Measurements from ENCODE around the gene SYPL2.
"Not testable (repeated sequence)": the region's sequence is repeated elsewhere in the genome, so short reads cannot be mapped to it uniquely, and the experiment has no call there.

Gene SYPL2

DNA sequence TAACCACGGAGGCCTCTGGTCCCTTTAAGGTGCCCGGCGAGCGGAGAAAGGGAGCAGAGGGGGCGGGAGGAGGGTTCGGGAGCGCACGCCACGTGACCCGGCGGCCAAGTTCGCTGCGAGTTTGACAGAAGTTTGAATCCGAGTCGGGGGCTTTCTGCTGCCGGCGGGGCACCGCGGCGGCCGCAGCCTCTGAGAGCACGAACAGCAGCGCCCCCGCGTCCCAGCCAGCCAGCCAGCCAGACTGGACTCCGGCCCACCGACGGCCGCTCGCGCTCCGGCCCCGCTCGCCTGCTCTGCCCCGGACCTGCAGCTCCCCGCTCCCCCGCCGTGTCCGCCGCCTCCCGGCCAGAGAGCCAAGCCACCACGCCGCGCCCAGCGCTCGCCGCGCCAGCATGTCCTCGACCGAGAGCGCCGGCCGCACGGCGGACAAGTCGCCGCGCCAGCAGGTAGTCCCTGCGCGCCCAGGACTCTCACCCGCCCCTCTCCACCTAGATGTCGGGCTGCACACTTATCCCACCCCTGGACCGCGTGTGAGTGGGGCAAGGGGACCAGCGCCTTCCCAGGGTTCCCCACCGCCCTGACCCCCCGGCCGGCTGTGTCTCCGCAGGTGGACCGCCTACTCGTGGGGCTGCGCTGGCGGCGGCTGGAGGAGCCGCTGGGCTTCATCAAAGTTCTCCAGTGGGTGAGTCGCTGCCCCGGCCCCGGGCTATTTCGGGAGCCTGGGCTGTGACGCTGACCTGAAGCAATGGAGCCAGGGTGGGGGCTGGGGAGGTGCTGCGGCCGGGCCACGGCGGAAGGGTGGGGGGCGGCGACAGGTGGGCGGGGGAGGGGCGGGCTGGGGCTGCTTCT lies at the start of gene SYPL2:
SYPL2 (plus strand) TSS at position 95 of the 849 bp plus-strand sequence; CDS start at position 393, 298 bp downstream.
- DNase-seq = peak; percentile 29

DNA sequence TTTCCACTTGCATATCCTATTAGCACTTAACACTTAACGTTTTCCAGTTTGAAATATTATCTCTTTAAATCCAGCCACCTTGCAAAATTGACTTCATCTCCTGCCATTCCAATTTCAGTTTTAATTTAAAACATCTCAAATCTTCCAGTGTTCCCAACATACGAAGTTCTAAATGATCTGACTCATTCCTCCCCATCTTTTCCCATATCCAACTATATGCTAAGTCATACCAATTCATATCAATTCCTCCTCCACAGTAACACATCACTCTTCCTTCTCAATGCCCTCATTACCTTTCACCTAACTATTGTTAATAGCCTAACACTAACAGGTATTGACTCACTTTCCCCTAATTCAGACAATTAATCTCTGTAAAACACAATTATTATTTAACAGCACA lies 42.8 kb upstream of the SYPL2 start:
- no peak for DNase-seq

DNA sequence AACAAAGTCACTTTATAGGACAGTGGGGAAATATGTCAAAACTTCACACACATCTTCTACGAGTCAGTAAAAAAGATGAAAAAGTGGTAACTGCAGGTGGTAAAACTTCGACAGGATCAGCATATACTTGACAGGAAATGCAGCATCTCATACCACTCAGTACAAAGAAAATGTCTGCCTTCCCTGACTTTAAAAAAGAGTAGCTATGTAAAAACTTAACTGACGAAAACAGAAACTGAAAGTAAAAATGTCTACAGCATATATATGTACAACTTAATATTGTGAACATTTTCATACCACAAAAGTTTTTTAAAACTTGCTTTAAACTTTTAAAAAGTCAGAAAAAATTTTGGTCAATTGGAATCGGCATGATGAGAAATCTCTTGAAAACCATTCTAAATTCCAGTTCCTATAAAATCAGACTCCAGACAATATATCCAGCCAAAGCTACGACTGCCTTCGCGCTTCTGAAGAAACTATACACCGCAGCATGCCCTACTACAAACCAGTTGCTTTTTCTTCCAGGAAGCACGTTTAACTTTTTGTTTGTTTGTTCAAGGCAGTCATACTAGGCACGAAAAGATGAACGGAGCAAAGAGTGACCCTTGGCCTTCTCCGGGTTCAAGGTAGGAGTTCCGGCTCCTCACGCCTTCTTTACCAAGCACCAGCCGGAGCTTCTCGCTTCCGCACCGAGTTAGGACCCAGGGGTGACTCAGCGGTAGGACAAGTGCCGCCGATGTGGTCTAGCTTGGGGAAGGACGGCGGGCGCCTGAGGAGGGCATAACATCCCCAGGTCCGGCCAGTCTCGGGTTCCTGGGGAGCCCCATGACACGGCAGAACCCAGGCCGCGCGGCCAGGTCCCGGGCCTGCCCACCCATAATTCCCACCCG lies 40.7 kb upstream of the SYPL2 start:
- peak; percentile 48 for DNase-seq

DNA sequence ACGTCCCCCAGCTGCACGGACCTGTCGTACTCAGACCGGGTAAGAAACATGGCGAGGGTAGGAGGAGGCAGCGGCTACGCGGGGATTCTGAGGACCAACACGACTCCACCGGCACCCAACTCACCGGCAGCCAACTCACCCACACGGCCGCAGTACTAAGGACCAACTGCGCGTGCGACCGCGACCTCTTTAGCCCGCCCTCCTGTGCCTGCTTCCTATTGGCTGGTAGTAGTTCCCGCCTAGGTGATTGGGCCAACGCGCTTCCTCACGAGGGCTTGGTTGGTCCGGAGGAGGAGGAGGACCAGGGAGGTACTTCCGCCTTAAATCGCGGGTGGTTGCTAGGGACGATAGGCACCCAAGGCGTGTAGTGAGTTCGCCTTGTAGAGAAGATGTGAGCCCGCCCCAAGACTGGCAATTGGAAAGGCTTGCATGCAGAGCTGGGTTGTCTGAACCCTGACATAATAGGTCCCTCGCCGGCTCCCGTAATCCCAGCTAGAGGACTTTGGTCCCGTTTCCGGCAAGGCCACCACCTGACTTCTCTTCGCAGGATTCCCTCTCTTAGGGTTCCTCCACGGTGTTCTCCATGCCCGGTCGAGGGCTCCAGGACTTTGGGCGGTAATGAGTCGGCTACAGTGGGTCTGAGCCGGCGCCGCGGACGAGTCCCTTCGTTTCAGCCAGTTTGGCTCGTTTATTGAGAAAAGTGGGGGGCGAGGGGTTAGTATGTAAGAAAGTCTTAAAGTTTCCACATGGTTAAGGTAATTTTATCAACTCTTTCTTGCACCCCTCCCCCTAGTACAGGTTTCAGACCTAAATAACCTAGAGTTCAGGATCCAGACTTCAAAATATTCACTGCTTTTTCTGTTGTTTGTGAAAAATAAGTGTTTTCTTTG lies 39.8 kb upstream of the SYPL2 start, which contains the start of gene PSMA5:
PSMA5 (minus strand) TSS at position 168 of the 890 bp plus-strand sequence; CDS start at position 50, 118 bp downstream.
- DNase-seq = peak; percentile 98

DNA sequence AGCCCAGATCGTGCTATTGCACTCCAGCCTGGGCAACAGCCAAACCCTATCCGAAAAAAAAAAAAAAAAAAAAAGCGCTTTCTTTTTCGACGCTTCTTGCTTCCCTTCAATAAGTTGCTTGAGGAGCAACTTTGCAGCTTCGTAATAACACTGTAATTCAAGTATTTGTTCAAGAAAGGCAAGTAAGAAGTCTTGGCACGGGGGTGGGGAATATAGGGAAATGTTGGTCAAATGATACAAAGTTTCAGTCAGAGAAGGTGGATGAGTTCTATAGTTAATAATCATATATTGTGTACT lies 39.2 kb upstream of the SYPL2 start:
- DNase-seq = no peak

DNA sequence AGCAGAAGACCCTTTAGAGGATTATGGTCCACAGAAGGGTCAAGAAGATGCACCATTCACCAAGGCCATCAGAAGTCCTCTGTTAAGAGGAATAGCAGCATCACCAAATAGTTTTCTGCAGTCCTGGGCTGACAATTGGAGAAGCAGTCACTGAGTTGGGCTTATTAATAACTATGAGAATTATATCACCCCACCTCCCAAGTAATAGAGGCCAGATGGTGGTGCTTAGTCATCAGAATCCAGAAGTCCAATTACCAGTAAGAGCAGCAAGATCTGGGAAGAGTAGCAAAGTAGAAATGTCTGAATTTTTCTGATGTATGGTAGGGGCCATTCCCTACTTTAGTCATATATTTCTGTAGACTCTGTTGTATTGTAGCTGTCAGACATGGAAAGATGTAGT lies 34.0 kb upstream of the SYPL2 start:
- DNase-seq = no peak

DNA sequence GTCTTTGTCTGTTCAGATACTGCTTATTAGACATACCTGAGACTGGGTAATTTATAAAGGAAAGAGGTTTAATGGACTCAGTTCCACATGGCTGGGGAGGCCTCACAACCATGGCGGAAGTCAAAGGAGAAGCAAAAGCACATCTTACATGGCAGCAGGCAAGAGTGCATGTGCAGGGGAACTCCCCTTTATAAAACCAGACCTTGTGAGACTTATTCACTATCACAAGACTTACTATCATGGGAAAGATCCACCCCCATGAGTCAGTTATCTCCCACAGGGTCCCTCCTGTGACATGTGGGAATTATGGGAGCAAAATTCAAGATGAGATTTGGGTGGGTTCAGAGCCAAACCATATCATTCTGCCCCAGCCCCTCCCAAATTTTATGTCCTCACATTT lies 33.0 kb upstream of the SYPL2 start:
- DNase-seq = no peak

DNA sequence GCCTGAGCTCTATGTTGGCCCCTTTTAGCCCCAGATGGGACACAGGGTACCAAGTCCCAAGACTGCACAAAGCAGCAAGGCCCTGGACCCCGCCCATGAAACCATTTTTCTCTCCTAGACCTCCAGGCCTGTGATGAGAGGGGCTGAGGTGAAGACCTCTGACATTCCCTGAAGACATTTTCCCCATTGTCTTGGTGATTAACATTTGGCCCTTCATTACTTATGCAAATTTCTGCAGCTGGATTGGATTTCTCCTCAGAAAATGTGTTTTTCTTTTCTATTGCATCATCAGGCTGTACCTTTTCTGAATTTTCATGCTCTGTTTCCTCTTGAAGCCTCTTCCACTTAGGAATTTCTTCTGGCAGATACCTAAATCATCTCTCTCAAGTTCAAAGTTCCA lies 31.9 kb upstream of the SYPL2 start:
- DNase-seq = no peak

DNA sequence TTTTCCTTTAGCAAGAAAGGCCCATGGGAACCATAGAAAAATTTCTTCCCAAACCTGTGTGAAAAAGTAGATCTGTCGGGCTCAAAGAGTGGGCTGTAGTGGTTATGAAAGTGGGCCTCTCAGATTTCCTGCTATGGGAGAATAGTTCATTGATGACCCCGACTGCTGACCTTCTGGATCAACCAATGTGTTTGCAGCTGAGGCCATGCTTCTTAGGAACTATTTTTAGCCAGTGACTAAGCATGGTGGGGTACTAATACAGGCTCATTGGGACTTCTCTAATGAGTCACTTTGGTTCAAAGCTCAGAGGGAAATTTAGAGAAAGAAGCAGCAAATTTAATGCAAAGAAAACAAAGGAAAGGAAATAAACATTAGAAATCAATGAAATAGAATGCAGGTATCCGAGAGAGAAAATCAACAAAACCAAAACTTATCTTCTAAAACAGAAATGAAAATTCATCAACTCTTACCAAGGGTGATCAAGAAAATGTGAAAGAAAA lies 27.5 kb upstream of the SYPL2 start:
- DNase-seq = no peak

DNA sequence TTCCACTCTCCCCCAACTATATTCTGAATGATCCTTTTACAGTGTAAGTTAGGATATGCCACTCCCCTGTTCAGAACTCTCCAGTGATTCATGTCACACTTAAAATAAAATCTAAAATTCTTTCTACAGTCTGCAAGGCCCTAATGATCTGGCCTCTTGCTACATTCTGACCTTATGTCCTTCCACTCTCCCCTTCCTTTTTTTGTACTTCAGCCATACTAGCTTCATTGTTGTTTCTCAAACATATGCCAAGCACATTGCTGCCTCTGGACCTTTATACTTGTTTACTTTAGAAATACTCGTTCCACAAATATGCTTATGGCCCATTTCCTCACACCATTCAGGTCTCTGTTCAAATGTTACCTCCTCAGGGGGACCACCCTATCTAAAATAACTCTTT lies 25.3 kb upstream of the SYPL2 start:
- DNase-seq = no peak

DNA sequence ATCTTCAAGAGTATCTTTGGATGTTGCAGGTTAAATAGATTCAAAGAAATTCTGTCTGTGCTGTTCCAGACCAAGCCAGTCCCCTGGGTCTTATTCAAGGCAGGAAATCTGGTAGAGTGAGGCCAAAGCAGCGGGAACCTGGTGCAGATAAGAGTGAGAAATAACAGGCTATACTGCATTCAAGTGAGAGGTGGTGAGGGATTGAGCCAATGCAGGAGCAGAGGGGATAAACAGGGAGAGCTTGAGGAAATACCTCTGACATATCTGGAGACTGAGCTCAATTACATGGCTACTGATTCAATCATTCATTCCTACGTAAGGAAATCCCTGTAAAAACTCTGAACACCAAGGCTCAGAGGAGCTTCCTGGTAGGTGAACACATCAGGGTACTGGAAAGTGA lies 22.9 kb upstream of the SYPL2 start:
- DNase-seq = no peak

DNA sequence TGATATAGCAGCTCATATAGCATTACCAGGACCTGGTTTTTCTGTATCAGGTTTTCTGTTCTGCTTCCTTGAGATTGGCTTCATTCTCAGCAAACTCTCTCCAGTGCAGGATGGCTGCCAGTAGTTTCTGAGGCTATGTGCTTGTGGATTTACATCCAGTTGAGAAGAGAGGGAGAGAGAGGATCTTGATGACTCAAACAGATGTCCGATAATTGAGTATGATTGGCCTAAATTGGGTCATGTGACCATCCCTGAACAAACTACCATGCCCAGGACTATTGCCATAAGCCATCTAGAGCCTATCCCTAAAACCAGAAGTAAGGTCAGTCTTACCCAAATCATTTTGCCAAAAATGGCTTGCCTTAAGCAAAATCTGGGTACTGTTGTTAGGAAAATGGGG lies 22.0 kb upstream of the SYPL2 start:
- no peak for DNase-seq

DNA sequence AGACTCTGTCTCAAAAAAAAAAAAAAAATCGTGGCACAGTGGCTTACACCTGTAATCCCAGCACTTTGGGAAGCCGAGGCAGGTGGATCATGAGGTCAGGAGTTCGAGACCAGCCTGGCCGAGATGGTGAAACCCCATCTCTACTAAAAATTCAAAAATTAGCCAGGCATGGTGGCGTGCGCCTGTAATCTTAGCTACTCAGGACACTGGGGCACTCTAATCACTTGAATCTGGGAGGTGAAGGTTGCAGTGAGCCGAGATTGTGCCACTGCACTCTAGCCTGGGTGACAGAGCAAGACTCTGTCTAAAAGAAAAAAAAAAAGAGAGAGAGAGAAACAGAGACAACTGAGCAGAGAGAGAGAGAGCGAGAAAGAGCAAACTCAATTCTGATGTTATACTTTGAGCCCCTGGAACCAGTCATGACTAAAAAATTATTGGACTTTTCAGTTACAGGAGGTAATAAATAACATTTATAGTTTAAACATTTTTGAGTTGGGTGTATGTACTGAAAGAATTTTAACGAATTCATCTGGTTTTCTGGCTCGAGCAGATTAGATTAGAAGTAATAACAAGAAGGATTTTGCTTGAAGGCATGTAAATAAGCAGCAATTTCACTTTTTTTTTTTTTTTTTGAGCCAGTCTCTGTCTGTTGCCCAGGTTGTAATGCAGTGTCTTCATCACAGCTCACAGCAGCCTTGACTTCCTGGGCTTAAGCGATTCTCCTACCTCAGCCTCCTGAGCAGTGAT lies 20.2 kb upstream of the SYPL2 start:
- not testable (repeated sequence) for DNase-seq

DNA sequence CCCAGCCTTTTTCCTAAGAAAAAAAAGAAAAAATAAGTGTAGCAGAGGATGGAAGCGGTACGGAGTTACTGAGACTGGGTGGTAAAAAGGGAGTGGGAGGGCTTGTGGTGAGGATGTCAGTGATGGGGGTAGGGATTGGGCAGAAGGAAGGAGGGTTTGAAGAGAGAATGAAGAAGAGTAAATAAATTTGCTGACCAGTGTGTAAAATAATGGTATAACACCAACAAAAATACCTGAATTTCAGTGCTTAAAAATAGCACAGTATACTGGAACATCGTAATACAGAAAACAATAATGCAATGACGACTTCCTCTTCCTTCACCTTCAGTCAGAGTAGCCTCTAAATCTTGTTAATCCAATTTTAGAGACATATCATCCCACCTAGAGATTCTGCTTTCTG lies 18.8 kb upstream of the SYPL2 start:
- no peak for DNase-seq

DNA sequence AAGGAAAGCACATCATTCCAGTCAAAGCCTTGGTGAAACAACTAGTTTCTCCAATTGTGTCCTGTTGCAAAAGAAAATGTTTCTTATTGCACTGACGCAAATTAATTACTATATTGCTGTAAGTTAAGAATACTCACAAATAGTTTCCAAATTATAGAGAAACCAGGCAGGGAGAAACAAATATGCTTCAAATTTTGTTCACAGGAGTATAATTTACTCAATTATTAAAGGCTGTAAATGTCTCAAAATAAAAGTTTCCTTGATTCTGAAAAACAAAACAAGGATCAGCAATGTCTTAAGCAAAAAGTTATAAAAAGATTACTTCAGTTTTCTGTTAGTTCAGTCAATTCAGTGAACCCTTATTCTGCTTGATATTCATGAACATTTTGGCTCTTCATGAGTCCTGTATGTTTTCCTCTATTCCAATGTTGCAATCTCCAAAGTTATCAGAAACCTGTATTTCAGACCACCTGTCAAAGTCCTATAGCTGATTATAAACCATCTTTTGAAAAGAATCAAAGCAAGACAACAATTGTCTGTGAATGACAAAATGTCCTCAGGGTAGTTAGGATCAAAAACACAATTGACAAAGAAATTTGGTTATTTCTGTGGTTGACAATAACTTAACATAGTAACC lies 11.7 kb upstream of the SYPL2 start:
- no peak for DNase-seq

DNA sequence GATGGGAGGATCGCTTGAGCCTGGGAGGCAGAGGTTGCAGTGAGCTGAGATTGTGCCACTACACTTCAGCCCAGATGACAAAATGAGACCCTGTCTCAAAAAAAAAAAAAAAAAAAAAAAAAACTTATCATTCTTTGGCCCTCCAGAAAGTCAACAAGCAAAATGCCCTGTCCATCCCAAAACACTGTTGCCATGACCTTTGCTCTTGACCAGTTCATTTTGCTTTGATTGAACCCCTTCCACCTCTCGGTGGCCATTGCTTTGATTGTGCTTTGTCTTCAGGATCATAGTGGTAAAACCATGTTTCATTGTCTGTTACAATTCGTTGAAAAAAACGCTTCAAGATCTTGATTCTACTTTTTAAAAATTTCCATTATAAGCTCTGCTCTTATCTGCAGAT lies 8.5 kb upstream of the SYPL2 start:
- DNase-seq = no peak

DNA sequence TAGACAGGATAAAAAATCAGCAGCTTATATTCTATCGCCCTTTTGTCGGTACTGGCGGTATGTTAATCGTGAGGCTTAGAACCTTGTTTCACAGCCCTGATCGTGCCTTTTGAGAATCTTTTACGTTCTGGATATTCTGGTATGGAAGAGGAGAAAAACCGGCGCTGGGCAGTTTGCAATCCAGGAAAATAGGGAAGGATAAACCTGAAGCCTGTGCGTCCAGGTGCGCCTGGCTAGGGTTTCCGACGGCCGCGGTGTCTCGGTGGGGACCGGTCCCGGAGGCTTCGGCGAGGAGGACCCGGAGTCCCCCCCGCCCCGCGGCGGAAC lies 258 bp upstream of the SYPL2 start:
- peak; percentile 26 for DNase-seq

DNA sequence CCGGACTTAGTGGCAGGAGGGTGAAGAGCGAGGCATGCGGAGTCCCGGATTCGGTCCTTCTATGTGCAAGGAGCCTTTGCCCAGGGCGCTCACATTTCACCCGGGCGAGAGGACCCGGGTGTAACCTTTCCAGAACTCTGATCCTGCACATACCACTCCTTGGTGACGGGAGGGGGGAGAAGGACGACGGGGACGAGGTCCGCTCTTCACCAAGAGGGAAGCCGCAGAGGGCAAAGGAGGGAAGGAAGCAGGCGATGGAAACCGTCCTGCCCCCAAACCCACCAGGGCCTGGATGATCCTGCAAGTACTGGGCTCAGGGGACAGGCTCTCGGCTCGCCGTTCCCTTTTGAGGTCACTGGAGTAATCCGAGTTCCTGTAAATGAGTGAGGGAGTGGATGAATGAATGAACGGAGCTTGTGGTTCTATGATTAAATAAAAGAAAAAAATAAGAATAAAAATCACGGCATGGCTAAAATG lies 993 bp downstream of the SYPL2 start:
- DNase-seq = no peak

DNA sequence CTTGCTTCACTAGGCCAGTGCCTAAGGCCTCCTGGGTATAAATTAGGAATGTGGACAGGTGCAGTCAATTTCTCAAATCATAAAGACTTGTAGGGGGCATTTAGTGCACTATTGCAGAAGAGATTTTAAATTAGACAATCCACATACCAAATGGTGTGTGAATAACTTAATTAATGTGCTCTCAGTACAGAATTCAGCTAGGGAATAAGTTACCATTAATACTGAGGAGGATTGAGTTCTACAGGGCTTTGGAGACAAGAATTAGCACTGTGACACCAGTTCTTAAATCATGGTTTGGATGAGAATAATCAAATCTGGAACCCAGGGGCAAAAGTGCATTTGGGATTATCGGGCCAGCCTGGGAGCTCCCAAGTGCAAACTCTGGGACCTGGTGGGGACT lies 1.7 kb downstream of the SYPL2 start:
- no peak for DNase-seq

DNA sequence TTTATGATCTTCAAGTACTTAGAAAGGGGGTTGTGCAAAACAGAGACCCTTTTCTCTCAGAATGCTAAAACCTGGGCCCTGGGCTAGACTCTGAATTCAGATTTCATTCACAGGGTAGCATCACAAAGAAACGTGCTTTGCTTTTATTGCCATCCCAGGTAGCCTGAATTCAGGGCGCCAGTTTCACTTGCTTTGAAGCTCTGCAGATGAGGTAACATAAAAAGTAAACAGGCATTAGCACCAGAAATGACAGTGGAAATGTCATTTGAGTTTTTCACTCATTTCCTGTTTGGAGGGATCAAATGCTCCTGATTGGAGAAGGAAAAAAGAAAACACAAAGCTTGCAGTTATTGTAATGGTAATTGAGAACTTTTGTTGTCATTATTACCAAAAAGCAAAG lies 2.6 kb downstream of the SYPL2 start:
- no peak for DNase-seq

DNA sequence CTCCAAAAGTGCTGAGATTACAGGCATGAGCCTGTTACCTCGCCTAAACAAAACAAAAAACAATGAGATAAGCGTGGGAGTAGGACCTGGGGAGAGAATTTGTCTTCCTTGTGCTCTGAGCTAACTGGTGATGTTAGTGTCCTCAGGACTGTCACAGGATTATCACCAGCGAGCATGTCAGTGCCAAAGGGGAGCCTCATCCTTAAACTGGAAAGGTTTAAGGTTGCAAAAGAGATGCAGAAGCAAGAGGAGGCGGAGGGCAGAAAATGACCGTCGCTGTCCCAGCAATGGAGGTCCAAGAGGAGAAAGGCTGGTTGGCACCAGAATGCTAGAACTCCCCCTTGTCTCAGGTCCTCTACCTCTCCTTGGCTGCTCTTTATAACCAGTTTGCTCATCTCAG lies 3.9 kb downstream of the SYPL2 start:
- no peak for DNase-seq

DNA sequence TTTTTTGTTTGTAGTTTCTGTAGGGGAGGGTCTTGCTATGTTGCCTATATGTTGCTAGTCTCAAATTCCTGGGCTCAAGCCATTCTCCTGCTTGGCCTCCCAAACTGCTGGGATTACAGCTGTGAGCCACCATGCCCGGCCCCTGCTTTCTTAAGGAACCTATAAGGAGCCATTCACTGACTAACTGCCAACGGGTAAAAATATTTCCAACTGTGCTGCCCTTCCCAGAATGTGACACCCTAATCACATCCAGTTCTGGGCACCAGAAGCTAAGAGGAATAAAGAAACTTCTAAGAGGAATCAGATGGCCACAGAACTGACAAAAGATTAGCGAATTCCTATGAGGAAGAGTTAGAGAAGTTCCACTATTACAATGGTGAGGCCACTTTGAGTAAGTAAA lies 6.4 kb downstream of the SYPL2 start:
- DNase-seq = no peak
